Fibroblast of the aortic adventitia (primary cell): ENCODE data around the gene VDAC2. TPM values are rescaled to one million over a fixed set of nuclear protein-coding genes. Genes with fewer than 3 reads are reported as not detected.

Experiments used
- DNase-seq: peaks from one replicate; pipeline ENCODE4 v3.0.0-alpha.2; 2010; ENCODE audit warnings: low read depth
- H3K4me3 ChIP-seq: 2 replicates; pipeline ENCODE4 v1.5.1; 2011; ENCODE audit warnings: low read depth, mild to moderate bottlenecking, control low read depth, low read length, moderate library complexity
- CTCF ChIP-seq: IDR thresholded peaks from 2 replicates; pipeline ENCODE4 v1.5.1; 2011; ENCODE audit warnings: mild to moderate bottlenecking, low read length, control low read depth, inconsistent platforms; ENCODE audit not compliant: insufficient read depth
- total RNA-seq: library from RNA; depleted of rRNA; stranded (reverse); fragments of >200 nt; gene quantifications from 2 replicates; pipeline ENCODE4 v1.2.3, GENCODE V29; 2012; ENCODE audit warnings: low replicate concordance

VDAC2 gene
- total RNA-seq, 1 donor: 174 TPM

- DNase-seq: no peak
- TF ChIP-seq CTCF: no peak
- no peak overlapping the region for H3K4me3 ChIP-seq
These were observed 34.1 kb downstream of the VDAC2 start for GRCh38 chr10:75244487-75245353.

GRCh38 chr10:75245354-75246250 lies 35.0 kb downstream of the VDAC2 start:
- TF ChIP-seq CTCF: no peak
- DNase-seq: no peak
- H3K4me3 ChIP-seq: no peak overlapping the region

- TF ChIP-seq CTCF: no peak
- no peak for DNase-seq
- H3K4me3 ChIP-seq: no peak overlapping the region
These were observed 35.9 kb downstream of the VDAC2 start for GRCh38 chr10:75246506-75246905.

- TF ChIP-seq CTCF: no peak
- H3K4me3 ChIP-seq: no peak overlapping the region
- no peak for DNase-seq
These were observed 37.2 kb downstream of the VDAC2 start for GRCh38 chr10:75247797-75248196.

GRCh38 chr10:75250934-75251333 lies 40.3 kb downstream of the VDAC2 start:
- no peak for TF ChIP-seq CTCF
- no peak overlapping the region for H3K4me3 ChIP-seq
- no peak for DNase-seq

- no peak overlapping the region for H3K4me3 ChIP-seq
- no peak for TF ChIP-seq CTCF
- DNase-seq: no peak
These were observed 43.0 kb downstream of the VDAC2 start for GRCh38 chr10:75253281-75254220.
